MV-4-11 (cell line): Measurements from ENCODE around the gene BRIP1.
"Not testable (repeated sequence)": the region's sequence is repeated elsewhere in the genome, so short reads cannot be mapped to it uniquely, and the experiment has no call there.

ENCODE experiments used
- DNase-seq: peaks from one replicate; lab custom pipeline; 2025; lab: John Stamatoyannopoulos, UW

The BRIP1 gene

GRCh38 chr17:61863801-61864126 lies 436 bp upstream of the BRIP1 start:
- no peak for DNase-seq

- no peak for DNase-seq
Observed at GRCh38 chr17:61862105-61862574, 1.2 kb downstream of the BRIP1 start.

GRCh38 chr17:61860397-61860796 lies 2.9 kb downstream of the BRIP1 start:
- not testable (repeated sequence) for DNase-seq

- DNase-seq: no peak
Observed at GRCh38 chr17:61856035-61856434, 7.3 kb downstream of the BRIP1 start.

- no peak for DNase-seq
Observed at GRCh38 chr17:61852857-61853256, 10.5 kb downstream of the BRIP1 start.

- DNase-seq: no peak
Observed at GRCh38 chr17:61849674-61850073, 13.7 kb downstream of the BRIP1 start.

- DNase-seq: no peak
Observed at GRCh38 chr17:61848896-61849295, 14.4 kb downstream of the BRIP1 start.

- DNase-seq: no peak
Observed at GRCh38 chr17:61848247-61848646, 15.1 kb downstream of the BRIP1 start.

- DNase-seq: no peak
Observed at GRCh38 chr17:61847659-61848058, 15.7 kb downstream of the BRIP1 start.

GRCh38 chr17:61846761-61847375 lies 16.5 kb downstream of the BRIP1 start:
- no peak for DNase-seq

- DNase-seq: no peak
Observed at GRCh38 chr17:61846088-61846487, 17.2 kb downstream of the BRIP1 start.

- no peak for DNase-seq
Observed at GRCh38 chr17:61843435-61843834, 19.9 kb downstream of the BRIP1 start.

- DNase-seq: no peak
Observed at GRCh38 chr17:61842899-61843298, 20.4 kb downstream of the BRIP1 start.

- DNase-seq: no peak
Observed at GRCh38 chr17:61839300-61839786, 24.0 kb downstream of the BRIP1 start.

GRCh38 chr17:61837175-61838051 lies 25.9 kb downstream of the BRIP1 start:
- peak; percentile 42 for DNase-seq

GRCh38 chr17:61836266-61837174 lies 26.8 kb downstream of the BRIP1 start:
- no peak for DNase-seq

- no peak for DNase-seq
Observed at GRCh38 chr17:61835606-61836005, 27.7 kb downstream of the BRIP1 start.

- no peak for DNase-seq
Observed at GRCh38 chr17:61834610-61835009, 28.7 kb downstream of the BRIP1 start.

- DNase-seq: no peak
Observed at GRCh38 chr17:61833536-61834193, 29.7 kb downstream of the BRIP1 start.

GRCh38 chr17:61832463-61832862 lies 30.9 kb downstream of the BRIP1 start:
- DNase-seq: no peak

- DNase-seq: no peak
Observed at GRCh38 chr17:61831099-61831498, 32.2 kb downstream of the BRIP1 start.

GRCh38 chr17:61828694-61829093 lies 34.6 kb downstream of the BRIP1 start:
- no peak for DNase-seq
